Measurements from ENCODE around the gene TLCD1.

- TF ChIP-seq CTCF (conservative IDR thresholded peaks at IDR 0.05; ENCODE audit: low read length) (no peak), EZH2phosphoT487 (IDR thresholded peaks at IDR 0.05; ENCODE audit: borderline replicate concordance) (no peak)
Measured at GRCh38 chr17:28682655-28683054, 43.4 kb downstream of the TLCD1 start.

All from Loucy (cell line).